Stimulated activated CD8-positive, alpha-beta memory T cell treated with anti-CD3 and anti-CD28 coated beads, Interleukin-7, amount 100 ng/mL, for 48 hours (primary cell): ENCODE measurements around the gene ROBO1.

ENCODE experiments used
- DNase-seq, 2 donors: peaks; one replicate each; pipeline ENCODE4 v3.0.0-alpha.2; 2020; ENCODE audit warnings: low read depth in 1 of 2; ENCODE audit errors: extremely low read depth in 1 of 2

Gene ROBO1

DNA sequence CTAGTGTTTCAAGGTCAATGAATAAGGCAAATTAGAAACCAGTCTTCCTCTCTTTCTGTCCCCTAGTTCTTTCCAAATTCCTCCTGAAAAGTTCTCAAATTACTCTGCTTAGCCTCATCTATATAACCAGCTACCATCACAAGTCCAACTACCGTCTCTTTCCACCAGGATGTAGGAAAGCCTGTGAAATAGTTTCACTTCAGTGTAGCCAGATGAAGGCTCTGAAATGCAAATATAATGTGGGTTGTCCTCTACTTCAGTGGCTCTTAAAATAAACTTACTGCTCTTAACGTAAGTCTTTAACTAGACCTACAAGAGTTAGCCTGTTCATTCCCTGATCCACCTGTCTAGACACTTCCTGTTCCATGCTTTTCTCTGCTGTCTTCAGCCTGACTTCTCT is 827.7 kb downstream of the ROBO1 start:
- no peak for DNase-seq

DNA sequence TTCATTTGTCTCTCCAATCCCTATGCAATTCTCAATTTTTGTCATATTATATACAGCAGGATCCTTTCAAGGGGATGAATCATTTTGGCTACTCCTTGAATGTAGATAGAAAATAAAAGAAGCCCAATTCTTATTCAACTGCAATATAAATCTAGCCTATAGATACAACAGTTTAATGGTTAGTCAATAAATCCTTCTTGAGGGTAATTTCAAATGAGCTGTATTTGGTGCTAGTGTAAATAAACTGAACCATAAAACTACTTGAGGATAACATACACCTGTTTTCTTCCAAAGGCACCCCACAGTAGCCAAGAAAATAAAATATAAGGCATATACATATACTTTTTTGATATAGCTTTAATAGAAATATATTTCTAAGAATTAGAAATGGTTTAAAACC is 830.3 kb downstream of the ROBO1 start:
- DNase-seq: no peak

DNA sequence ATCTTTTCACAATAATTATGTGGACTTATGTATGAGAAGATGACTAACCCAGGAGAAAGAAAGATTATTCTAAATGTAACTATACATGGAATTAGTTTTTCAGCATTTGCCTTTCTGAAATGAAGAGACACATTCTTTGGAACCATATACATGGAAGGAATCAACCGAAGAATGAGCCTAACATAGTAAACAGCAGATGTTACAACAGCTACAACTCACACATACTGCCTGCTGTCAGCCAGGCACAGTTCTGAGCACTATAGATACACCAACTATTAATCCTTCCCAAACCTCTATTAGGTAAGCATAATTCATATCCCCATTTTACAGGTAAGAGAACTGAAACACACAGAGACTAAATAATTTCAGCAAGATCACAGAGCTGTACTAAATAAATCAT is 840.0 kb downstream of the ROBO1 start:
- DNase-seq: no peak

DNA sequence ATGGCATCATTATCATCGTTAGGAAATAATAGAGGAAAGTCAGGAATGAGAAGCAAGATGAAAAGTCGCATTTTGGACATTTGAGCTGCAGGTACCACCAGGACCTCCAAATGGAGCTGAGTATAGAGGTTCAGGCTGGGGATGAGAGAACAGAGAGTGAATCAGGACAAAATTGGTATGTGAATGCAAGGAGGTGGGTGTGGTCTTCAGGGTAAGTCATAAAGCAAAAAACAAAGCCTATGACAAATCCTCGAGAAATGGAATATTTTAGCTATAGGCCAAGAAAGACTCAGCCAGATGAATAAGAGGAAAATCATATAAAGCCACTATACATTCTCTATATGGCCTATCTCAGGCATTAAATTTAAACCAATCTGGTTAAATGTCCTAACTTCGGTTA is 841.3 kb downstream of the ROBO1 start:
- no peak for DNase-seq

DNA sequence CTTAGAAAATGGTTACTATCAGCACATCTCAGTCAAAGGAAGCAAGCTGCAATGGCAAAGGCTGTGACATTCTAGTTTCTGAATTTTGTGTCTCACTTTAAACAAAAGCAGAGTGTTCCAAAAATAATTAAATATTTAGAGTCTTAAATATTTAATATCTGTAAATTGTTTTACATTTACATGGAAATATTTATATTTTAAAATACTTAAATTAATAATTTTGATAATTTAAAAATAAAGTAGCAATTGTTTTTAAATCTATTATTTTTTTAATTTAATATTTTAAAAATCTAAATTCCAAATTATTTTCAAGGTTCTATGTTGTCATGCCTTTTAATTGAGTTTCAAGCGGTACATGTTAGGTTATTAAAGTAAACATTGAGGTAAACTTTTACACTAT is 843.1 kb downstream of the ROBO1 start:
- no peak for DNase-seq

DNA sequence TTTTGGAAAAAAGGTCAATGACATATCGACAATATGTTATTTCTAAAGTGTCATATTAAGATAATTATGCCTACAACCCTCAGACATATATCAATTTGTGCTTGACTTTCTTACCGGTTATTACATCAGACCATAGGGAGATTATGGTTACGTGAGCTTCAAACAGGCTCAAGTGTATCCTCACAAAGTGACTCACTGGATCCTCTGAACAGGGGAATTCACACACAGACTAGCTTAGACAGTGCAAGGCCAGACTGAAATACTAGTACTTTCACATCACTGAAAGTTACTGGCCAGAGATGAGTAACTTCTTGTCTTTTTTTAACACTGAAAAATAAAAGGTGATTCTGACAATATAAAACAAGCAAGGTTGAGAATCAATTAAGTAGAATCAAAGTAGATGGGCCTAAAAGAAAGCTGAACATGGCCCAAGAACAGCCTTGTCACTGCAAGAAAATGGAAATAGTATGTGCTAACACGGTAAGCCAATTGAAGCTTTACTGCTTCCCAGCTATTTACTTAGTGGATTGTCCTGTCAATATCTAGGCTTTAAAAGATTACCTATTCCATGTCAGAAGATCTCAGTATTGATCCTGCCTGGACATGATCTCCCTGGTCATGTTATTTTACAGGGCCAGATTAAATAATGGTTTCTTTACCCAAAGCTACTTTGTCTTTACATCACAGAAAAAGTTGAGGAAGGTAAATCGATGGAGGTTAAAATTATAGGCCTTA is 848.6 kb downstream of the ROBO1 start:
- DNase-seq: no peak

DNA sequence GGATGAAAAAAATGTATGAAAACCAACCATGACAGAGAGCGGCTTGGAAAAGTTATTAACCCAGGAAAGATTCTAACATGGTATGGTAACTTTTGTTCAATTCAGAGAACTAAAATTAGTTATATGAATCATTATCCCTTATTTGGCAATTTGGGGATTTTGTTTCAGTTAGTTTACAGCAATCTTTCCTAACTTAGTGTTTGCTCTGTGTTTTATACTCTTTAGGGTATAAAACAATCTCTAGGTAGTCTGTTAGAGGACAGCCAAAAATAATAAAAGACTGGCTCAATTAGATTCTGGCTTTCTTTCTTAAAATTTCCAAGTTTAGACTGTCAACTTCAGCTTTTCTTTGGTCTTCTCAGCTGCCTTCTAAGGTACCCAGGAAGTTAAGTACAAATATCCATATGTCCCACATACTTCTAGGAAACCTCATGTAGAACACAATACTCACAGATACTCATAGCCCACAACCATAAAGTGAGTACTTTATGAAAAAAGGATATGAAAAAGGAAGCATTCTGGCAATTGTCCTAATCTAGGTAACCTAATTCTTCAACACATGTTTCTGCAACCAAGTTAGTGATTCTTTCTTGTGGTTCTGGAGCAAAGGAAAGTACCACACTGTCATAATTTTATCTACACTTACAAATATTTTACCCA is 849.3 kb downstream of the ROBO1 start:
- no peak for DNase-seq

DNA sequence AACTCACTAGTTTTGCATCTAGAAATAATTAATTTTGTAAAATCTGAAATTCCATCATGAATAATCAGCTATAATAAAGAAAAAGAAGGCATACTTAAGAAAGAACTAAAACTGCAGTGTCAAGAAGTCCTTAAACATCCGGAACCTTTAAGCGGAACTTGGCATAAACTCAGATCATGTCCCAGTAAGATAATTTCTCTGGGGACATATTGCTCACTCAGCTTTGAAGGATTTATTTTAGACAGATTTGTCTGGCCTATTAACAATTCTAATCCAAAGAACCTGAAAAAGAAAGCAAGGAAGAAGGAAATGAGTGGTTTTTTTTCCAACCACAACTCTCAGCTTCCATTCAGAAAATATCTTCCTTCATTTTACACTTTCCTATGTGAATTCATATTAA is 850.3 kb downstream of the ROBO1 start:
- no peak for DNase-seq

DNA sequence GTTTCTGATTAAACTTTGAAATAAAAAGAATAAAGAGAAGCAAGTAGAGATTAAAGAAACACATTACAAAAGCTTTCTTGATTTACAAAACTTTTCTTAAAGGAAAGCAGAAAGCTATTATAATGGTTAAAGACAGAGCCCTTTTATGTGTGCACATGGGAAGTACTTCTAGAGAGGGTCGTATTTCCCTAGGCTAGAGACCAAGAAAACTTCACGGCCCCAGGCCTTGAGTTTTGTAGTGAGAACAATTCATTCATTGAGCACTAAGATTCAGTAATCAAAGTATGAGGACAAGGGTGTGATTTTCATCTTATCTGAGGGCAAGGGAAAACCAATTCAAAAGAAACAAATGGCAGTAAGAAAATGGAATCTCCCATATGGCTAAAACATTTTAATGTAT is 854.1 kb downstream of the ROBO1 start:
- DNase-seq: no peak

DNA sequence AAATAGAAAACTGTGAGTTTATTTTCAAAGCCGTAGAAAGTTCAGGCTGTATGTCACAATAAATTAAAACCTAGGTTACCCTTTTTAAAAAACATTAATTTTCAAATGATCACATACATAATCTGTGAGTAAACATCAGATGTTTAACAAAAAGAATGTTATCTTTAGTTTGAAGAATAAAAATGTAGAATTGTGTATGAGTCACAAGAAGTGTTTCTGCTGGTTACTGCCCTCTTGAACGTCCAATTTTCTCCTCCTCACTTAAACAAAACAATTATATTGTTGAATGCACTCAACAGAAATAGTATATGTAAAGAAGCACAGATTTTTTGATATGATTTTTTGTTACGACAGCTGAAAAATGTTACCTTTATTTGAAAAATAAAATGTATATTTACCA is 855.1 kb downstream of the ROBO1 start:
- no peak for DNase-seq

DNA sequence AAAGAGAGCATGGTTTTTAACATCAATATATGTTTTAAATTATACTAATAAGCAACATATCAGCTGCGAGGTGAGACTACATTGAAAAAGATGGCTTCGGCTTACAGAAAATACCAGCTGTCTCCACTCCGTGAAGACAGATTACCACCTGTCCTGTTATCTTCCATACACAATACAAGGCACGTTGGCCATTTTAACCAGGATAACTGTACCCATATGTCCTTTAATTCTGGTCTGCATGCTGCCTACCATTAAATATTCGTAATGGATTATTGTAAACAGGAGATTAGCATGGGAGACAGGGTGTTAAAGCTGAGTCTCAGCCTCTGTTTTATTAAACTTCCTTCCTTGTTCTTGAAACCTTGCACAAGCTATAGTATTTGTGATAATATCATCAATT is 855.5 kb downstream of the ROBO1 start:
- no peak for DNase-seq

DNA sequence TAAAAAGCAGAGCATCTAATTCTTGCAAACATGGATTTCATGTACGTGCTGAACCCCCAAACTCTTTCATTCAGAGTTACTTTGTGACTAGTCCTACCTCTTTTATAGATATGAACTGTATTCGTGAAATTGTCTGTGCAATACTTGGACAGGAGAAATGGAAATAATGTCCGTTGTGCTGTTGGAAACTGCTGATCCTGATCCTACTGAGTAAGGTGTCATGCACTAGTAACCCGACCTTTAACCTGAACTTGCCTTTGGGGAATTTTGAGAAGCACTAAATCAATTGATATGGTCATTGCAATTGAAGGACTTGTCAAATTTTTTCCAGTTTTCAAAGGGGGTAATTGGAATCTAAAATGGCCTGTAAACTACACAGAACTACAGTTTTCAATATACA is 856.4 kb downstream of the ROBO1 start:
- DNase-seq: no peak

DNA sequence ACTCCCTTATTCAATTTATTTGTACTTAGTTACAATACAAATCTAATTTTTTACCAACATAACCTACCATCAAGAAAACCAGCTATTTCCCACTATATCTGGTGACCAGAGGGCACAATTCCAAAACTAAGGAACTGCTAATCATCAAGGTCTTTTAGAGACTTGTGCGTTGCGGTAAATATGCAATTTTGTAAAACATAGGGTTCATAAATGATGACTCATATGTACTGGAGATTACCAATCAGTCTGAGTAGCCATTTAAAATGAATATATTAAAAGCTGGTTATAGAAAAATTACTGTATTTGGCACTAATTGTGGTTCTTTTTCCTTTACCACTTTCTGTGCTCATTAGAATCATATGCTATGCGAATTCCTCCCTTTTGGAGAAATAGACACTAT is 859.6 kb downstream of the ROBO1 start:
- DNase-seq: no peak

DNA sequence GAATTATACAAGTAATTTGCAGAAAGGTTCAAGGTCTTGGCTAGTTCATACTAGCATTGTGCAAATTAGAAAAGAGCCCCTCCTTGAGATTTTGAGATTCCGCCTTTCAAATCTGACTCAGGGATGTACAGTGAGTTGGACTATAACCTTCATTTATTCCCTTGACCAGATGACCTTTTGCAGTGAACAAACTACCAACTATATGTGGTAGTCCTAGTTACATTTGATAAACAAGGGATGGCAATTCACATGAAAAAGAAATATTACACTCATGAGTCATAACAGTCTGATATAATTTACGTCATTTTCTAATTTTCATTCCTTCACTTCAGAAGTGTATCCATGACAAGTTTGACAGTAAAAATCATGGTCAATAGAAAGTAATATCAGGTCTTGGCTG is 860.4 kb downstream of the ROBO1 start:
- DNase-seq: no peak

DNA sequence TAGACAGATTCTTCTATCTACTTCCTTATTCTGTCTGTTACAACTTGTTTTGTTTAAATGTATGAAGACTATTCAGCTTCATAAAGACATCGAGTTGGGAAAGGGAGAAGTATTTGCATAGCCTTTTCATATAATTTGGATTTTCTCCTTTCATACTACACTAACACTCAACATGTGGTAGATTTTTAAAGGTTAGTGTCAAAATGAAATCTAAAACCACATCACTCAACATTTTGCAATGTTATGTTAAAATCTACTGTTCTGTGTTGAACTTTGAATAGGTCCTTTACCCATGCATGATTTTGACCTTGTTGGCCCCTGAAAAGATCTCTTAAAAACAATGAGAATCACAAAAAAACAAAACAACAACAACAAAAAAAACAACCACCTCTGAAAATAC is 860.9 kb downstream of the ROBO1 start:
- no peak for DNase-seq

DNA sequence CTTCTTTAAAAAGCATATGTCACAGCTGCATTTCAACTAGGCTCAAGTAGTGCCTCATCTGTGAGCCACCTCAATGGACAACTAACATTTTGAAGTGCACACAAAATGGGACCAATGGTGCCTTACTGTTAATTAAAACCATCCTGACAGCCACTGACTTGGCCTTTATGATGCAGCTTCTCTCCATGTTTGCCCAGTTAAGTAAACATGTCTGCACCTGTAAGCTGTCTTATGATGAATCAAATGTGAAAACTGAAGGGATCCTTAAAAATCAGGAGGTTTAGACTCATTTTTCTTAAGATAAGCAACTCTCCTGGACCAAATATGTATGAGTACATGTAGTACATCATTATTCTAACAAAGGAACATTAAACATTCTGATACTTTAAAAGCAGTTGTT is 861.6 kb downstream of the ROBO1 start:
- no peak for DNase-seq

DNA sequence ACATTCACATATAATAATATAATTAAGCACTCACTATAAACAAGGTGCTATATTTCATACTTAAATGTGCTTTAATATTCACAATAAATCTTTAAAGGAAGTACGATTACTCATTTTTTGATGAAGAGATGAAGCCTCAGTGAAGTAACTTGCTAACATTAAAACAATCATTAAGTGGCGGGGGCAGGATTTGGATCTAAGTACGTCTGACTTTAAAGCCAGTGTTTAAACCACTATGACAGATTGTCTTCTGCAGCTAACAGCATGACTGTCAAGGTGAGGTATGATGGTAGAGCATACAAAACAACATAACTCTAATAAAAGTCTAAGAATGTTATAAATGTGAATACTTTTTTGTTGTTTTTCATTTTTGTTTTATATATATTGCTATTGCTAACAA is 862.1 kb downstream of the ROBO1 start:
- no peak for DNase-seq

DNA sequence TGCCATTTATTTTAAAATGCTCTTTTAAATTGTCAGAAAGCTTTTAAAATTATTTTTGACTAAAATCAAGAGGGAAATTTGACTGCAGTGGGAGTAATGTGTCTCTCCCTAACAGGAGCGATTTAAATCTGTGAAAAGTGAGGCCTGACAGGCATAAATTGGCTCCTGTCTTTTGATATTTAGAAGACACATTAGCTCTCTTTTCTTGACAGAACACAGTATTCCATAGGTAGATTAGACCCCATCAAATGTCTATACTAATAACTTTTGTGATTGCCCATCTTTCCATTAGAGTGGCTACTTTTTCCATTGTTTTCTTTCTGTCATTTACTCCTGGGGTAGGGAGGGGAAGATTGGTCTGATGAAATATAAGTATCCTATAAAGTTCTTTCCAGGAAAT is 866.3 kb downstream of the ROBO1 start:
- DNase-seq: no peak

DNA sequence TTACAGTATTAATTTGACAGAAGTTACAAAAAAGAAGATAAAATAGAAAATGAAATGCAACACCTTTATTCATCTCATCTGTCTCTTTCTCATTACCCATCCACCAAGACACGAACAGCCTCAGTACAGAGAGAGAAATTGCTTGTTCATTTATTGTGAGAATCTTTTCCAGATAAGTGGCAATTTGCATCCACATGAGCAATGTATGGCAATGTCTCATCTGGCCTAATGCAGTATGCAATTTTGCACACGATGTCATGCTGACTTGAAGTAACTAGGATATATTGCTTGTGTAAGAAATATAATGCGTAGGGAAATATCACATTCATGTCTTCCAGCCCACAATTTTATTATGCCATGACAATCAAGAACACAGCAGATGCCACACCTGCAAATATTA is 866.9 kb downstream of the ROBO1 start:
- DNase-seq: no peak

DNA sequence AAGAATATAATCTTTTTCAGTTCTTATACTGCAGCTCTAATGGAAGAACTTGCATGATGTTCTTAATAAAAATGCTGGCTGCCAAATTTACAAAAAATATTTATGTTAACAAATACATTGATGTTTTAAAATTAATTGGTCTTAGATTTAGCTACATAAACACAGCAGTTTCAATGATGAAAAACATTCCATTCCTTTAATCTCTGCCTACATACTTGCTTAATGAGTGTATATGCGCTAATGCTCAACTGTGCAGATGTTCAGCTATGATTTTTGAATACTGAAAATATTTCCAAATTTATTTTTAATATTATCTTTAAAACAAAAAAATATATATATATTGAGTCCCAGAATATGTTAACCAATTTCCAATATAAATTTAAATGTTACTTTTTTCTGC is 867.4 kb downstream of the ROBO1 start:
- DNase-seq: no peak

DNA sequence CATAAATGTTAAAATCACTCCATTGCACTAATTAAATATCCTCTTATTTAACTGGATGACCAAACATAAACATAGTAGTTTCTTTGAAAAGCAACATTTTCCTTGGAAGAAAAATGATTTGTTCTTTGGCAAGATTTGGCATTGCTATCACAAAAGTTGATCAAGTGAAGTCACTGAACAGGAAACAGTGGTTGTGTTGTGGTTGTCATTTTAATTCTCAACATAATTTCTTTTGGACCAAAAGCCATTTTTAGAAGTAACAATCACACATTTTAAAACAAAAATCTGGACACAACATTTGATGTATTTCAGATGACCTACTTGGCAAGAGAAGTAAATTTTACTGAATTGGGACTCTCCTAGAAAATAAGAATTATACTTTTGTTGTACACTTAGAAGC is 872.3 kb downstream of the ROBO1 start:
- no peak for DNase-seq

DNA sequence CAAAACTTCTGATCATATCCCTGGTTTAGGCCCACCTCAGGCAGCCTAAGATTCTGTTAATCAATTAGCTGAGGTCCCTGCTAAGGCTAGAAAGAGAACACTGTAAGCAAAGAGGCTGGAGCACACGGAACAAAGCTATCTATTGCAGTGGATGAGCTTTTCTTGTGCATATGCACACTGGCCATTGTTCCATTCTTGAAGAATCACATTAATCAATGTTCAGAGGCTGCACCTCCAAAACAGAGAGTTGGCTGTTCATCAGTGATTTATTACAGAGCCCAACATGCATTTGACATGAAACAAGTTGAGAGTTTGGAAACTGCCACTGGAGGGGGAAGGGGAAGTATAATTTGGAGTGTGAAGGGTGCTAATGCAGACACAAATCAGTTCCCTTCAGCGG is 873.0 kb downstream of the ROBO1 start:
- DNase-seq: no peak

DNA sequence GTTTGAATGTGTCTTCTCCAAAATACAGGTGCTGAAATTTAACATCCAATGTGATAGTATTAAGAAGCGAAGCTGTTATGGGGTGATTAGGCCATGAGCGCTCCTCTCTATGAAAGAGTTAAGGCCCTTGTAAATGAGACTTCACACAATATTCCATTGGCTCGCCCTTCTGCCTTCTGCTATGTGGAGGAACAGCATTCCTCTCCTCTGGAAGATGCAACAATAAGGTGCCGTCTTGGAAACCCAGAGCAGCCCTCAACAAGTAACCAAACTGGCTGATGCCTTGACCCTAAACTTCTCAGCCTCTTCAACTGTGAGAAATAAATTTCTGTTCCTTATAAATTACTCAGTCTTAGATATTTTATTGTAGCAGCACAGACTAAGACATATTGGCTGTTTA is 874.6 kb downstream of the ROBO1 start:
- no peak for DNase-seq
